Keratinocyte (primary cell): Measurements from ENCODE around the gene SRGN. TPM values are rescaled to one million over a fixed set of nuclear protein-coding genes. Genes with fewer than 3 reads are reported as not detected.

ENCODE experiments used
- DNase-seq: peaks from one replicate; pipeline ENCODE4 v3.0.0-alpha.2; 2011; ENCODE audit warnings: low read depth, missing footprints, low spot score
- FAIRE-seq: peaks from 2 replicates; lab custom pipeline; 2011; peaks lifted over from hg19 to GRCh38; lab: Jason Lieb, UNC
- H2AFZ ChIP-seq: 2 replicates; pipeline ENCODE4 v1.6.0; 2012; ENCODE audit warnings: low read length, control low read depth, inconsistent platforms; ENCODE audit not compliant: control insufficient read depth
- H3K27ac ChIP-seq: 2 replicates; pipeline ENCODE4 v1.5.1; 2011; ENCODE audit warnings: low read length; ENCODE audit not compliant: control insufficient read depth, insufficient read depth
- H3K27me3 ChIP-seq: 3 replicates; pipeline ENCODE4 v1.6.0; 2011; ENCODE audit warnings: low read length; ENCODE audit not compliant: control insufficient read depth, insufficient read depth; ENCODE audit errors: extremely low read depth
- H3K36me3 ChIP-seq, 2 experiments: 2 replicates in 1 of 2; 3 replicates in 1 of 2; pipeline ENCODE4 v1.5.1; 2011; ENCODE audit warnings: low read length in 2 of 2, mild to moderate bottlenecking in 1 of 2; ENCODE audit not compliant: control insufficient read depth in 2 of 2, insufficient read depth in 2 of 2; ENCODE audit errors: extremely low read depth in 1 of 2
- H3K4me1 ChIP-seq: 3 replicates; pipeline ENCODE4 v1.5.1; 2011; ENCODE audit warnings: low read length; ENCODE audit not compliant: control insufficient read depth, insufficient read depth; ENCODE audit errors: extremely low read depth
- H3K4me2 ChIP-seq: 3 replicates; pipeline ENCODE4 v1.6.0; 2011; ENCODE audit warnings: low read depth, low read length; ENCODE audit not compliant: control insufficient read depth, insufficient read depth; ENCODE audit errors: extremely low read depth
- H3K4me3 ChIP-seq, 3 experiments: fragments of 200-600 bp in 1 of 3; sonication (generic) in 1 of 3; 2 replicates in 2 of 3; 3 replicates in 1 of 3; pipeline ENCODE4 v1.5.1; 2011 to 2016; ENCODE audit warnings: low read length in 3 of 3, mild to moderate bottlenecking in 3 of 3, control low read depth in 2 of 3, inconsistent platforms in 1 of 3, low read depth in 1 of 3, mixed read lengths in 1 of 3, mixed run types in 1 of 3, moderate library complexity in 1 of 3; ENCODE audit not compliant: control insufficient read depth in 2 of 3, insufficient read depth in 2 of 3; ENCODE audit errors: extremely low read depth in 1 of 3
- H3K79me2 ChIP-seq: 2 replicates; pipeline ENCODE4 v1.6.0; 2012; ENCODE audit warnings: low read length; ENCODE audit not compliant: control insufficient read depth, insufficient read depth
- H3K9ac ChIP-seq: 3 replicates; pipeline ENCODE4 v1.6.0; 2011; ENCODE audit warnings: low read length; ENCODE audit not compliant: control insufficient read depth, insufficient read depth; ENCODE audit errors: extremely low read depth
- H3K9me1 ChIP-seq: 3 replicates; pipeline ENCODE4 v1.6.0; 2011; ENCODE audit warnings: low read length; ENCODE audit not compliant: control insufficient read depth, insufficient read depth; ENCODE audit errors: extremely low read depth
- H3K9me3 ChIP-seq: 2 replicates; pipeline ENCODE4 v1.5.1; 2012; ENCODE audit warnings: low read depth, low read length; ENCODE audit not compliant: control insufficient read depth
- H4K20me1 ChIP-seq: 3 replicates; pipeline ENCODE4 v1.6.0; 2011; ENCODE audit warnings: low read length; ENCODE audit not compliant: control insufficient read depth, insufficient read depth; ENCODE audit errors: extremely low read depth
- EZH2 ChIP-seq: IDR thresholded peaks from one replicate; pipeline ENCODE4 v1.6.1; 2012; ENCODE audit warnings: inconsistent platforms, mild to moderate bottlenecking, low read length, moderate library complexity
- dilution Hi-C: fragments of 300-500 bp; cut with MboI; formaldehyde crosslinking; loops from one replicate; pipeline ENCODE4 v1.7.0; 2020; ENCODE audit warnings: low sequenced_read_pairs; ENCODE audit not compliant: extremely low pct_ligation_motif_present
- polyA plus RNA-seq, 5 experiments: library from polyadenylated mRNA; depleted of rRNA in 3 of 5; stranded (reverse) in 3 of 5; stranded (forward) in 1 of 5; unstranded in 1 of 5; fragments of >200 nt; gene quantifications; 1 replicate in 1 of 5; 2 replicates in 3 of 5; 3 replicates in 1 of 5; pipeline versions ENCODE4 v1.2.1 to v1.2.3, GENCODE V29; 2011 to 2012; ENCODE audit warnings: missing spikeins in 2 of 5, low read depth in 1 of 5, low replicate concordance in 1 of 5
- TF ChIP-seq, protein P1 (sequence below), 3 experiments: IDR thresholded peaks in 1 of 3; conservative IDR thresholded peaks in 1 of 3; optimal IDR thresholded peaks in 1 of 3; 2 replicates in 2 of 3; 3 replicates in 1 of 3; pipeline versions ENCODE3 to v1.5.1; 2011; ENCODE audit warnings: low read length in 3 of 3, mild to moderate bottlenecking in 3 of 3, moderate library complexity in 2 of 3, control low read depth in 1 of 3, inconsistent platforms in 1 of 3; ENCODE audit not compliant: insufficient read depth in 2 of 3; ENCODE audit errors: extremely low read depth in 1 of 3

Gene SRGN
- polyA plus RNA-seq, 1 donor (not counting 4 experiments of a cell fraction or from before 2014, with no cell fraction given): 2.1 TPM

DNA sequence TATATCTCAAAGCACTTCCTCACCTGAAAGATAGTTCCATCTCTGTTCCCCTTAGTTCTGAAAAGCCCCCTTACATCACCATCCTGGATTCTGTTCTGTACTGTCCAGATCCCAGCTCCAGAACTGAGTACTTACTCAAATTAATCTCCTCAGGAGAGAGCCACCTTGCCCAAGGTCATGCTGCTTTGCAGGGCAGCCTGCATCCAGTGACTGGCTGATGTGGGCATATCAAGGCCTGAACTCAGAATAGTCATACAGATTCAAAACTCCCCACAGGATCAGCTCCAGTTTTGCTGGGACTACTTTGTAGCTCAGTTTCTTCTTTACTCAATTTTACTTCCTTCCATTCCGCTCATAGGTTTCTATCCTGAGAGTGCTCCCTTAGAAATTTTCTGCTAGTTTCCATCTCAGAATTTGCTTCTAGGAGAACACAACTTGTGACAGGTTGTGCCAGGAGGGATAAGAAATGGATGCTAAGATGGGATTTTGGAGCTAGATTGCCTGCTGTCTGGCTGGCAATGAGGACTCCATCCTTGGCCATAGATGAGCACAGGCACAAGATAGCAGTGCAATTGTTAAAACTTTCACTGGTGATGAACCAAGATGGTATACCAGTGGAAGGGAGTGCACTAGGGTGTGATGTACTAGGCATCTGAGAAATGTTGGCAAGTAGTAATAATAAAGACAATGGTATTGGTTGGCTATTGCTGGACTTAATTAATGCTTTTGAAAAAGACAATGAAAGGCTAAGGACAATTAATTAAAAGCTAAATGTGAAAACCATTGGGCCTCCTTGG lies 17.3 kb downstream of the SRGN start:
- H3K27me3 ChIP-seq: no peaks in the 10 kb centered on the region
- H3K4me3 ChIP-seq: no peak overlapping the region
- no peak overlapping the region for H3K9ac ChIP-seq
- no peaks in the 10 kb centered on the region for H3K9me1 ChIP-seq
- H3K4me2 ChIP-seq: no peak overlapping the region
- H2AFZ ChIP-seq: no peak overlapping the region
- H3K4me1 ChIP-seq: no peaks in the 10 kb centered on the region
- no peaks in the 10 kb centered on the region for H3K9me3 ChIP-seq
- DNase-seq (no peak), FAIRE-seq (no peak)
- H3K27ac ChIP-seq: no peak overlapping the region
- H3K36me3 ChIP-seq: no peaks in the 10 kb centered on the region
- dilution Hi-C loops: loop anchor here (5.0 kb wide), 2 partner anchors 38 to 78 kb away; no protein-coding TSS in a partner anchor
- TF ChIP-seq, protein P1, sequence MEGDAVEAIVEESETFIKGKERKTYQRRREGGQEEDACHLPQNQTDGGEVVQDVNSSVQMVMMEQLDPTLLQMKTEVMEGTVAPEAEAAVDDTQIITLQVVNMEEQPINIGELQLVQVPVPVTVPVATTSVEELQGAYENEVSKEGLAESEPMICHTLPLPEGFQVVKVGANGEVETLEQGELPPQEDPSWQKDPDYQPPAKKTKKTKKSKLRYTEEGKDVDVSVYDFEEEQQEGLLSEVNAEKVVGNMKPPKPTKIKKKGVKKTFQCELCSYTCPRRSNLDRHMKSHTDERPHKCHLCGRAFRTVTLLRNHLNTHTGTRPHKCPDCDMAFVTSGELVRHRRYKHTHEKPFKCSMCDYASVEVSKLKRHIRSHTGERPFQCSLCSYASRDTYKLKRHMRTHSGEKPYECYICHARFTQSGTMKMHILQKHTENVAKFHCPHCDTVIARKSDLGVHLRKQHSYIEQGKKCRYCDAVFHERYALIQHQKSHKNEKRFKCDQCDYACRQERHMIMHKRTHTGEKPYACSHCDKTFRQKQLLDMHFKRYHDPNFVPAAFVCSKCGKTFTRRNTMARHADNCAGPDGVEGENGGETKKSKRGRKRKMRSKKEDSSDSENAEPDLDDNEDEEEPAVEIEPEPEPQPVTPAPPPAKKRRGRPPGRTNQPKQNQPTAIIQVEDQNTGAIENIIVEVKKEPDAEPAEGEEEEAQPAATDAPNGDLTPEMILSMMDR (optimal IDR thresholded peaks at IDR 0.05 in 1 of 3, IDR thresholded peaks at IDR 0.05 in 1 of 3, conservative IDR thresholded peaks at IDR 0.05 in 1 of 3; ENCODE audit: extremely low read depth in 1 of 3, insufficient read depth in 2 of 3, low read length in 3 of 3): no peak
- TF ChIP-seq EZH2: no peak
- H4K20me1 ChIP-seq: no peaks in the 10 kb centered on the region
- no peaks in the 10 kb centered on the region for H3K79me2 ChIP-seq

DNA sequence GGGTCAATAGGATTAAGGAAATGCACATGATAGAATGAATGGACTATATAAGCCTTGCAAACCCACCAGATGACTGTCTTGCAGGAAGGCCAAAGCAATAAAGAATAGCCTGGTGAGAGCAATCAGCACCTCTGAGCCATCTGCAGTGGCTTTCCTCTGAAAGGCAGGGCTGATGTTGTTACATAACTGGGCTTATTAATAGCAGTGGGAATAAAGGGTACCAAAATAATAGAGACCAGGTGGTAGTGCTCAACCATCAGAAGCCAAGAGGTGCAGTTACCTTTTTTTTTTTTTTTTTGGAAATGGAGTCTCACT lies 19.2 kb downstream of the SRGN start:
- DNase-seq (no peak), FAIRE-seq (no peak)
- dilution Hi-C loops: no loop called here

More for the DNA sequence above, 19.2 kb downstream of the SRGN start:
- Histone ChIP-seq H3K9ac (no peak overlapping the region), H3K27me3 (no peaks in the 10 kb centered on the region), H2AFZ (no peak overlapping the region), H3K27ac (no peak overlapping the region), H3K36me3 (no peaks in the 10 kb centered on the region), H3K9me1 (no peaks in the 10 kb centered on the region), H3K9me3 (no peaks in the 10 kb centered on the region), H3K79me2 (no peaks in the 10 kb centered on the region), H3K4me2 (no peak overlapping the region), H4K20me1 (no peaks in the 10 kb centered on the region), H3K4me1 (no peaks in the 10 kb centered on the region), H3K4me3 (no peak overlapping the region)
- TF ChIP-seq, protein P1 (optimal IDR thresholded peaks at IDR 0.05 in 1 of 3, IDR thresholded peaks at IDR 0.05 in 1 of 3, conservative IDR thresholded peaks at IDR 0.05 in 1 of 3; ENCODE audit: extremely low read depth in 1 of 3, insufficient read depth in 2 of 3, low read length in 3 of 3): no peak
- TF ChIP-seq EZH2: no peak
